Panc1 (cell line): ENCODE measurements around the gene MYL5.
"Not testable (repeated sequence)": the region's sequence is repeated elsewhere in the genome, so short reads cannot be mapped to it uniquely, and the experiment has no call there.

Experiments
- POLR2AphosphoS5 ChIP-seq: IDR thresholded peaks from 2 replicates; pipeline ENCODE4 v1.6.1; 2012; ENCODE audit warnings: mild to moderate bottlenecking, low read depth, low read length, moderate library complexity
- TF ChIP-seq, protein P1 (sequence below): fragments of 450-650 bp; IDR thresholded peaks from 2 replicates; pipeline ENCODE4 v1.5.1; 2017; ENCODE audit warnings: mild to moderate bottlenecking

DNA sequence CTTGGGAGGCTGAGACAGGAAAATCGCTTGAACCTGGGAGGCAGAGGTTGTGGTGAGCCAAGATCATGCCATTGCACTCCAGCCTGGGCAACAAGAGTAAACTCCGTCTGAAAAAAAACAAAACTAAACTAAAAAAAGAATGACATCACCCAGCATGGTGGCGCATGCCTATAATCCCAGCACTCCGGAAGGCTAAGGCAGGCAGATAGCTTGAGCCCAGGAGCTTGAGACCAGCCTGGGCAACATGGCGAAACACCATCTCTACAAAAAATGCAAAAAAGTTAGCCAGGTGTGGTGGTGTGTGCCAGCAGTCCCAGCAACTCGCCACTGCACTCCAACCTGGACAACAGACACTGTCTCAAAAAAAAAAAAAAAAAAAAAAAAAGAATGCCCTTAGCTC lies 32.0 kb upstream of the MYL5 start:
- TF ChIP-seq POLR2AphosphoS5: not testable (repeated sequence)
- TF ChIP-seq, protein P1, sequence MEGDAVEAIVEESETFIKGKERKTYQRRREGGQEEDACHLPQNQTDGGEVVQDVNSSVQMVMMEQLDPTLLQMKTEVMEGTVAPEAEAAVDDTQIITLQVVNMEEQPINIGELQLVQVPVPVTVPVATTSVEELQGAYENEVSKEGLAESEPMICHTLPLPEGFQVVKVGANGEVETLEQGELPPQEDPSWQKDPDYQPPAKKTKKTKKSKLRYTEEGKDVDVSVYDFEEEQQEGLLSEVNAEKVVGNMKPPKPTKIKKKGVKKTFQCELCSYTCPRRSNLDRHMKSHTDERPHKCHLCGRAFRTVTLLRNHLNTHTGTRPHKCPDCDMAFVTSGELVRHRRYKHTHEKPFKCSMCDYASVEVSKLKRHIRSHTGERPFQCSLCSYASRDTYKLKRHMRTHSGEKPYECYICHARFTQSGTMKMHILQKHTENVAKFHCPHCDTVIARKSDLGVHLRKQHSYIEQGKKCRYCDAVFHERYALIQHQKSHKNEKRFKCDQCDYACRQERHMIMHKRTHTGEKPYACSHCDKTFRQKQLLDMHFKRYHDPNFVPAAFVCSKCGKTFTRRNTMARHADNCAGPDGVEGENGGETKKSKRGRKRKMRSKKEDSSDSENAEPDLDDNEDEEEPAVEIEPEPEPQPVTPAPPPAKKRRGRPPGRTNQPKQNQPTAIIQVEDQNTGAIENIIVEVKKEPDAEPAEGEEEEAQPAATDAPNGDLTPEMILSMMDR: not testable (repeated sequence)
